Immature natural killer cell (primary cell): Measurements from ENCODE around the gene HECW1. TPM values are rescaled to one million over a fixed set of nuclear protein-coding genes. Genes with fewer than 3 reads are reported as not detected.

Source experiments
- DNase-seq, 3 donors: peaks; one replicate each; pipeline ENCODE4 v3.0.0; 2022; ENCODE audit warnings: mixed read lengths in 1 of 3
- H3K27ac Mint-ChIP-seq, 6 donors: one replicate each; pipeline ENCODE4 v1.8.0; 2020; ENCODE audit warnings: mixed read lengths in 6 of 6, mild to moderate bottlenecking in 5 of 6, inconsistent platforms in 4 of 6, moderate library complexity in 3 of 6
- H3K27me3 Mint-ChIP-seq, 3 donors: one replicate each; pipeline ENCODE4 v1.8.0; 2020 to 2021; ENCODE audit warnings: low read depth in 3 of 3, mild to moderate bottlenecking in 3 of 3, mixed read lengths in 3 of 3, moderate library complexity in 3 of 3, inconsistent platforms in 1 of 3
- H3K36me3 Mint-ChIP-seq, 3 donors: one replicate each; pipeline ENCODE4 v1.8.0; 2020; ENCODE audit warnings: mixed read lengths in 3 of 3, inconsistent platforms in 2 of 3, mild to moderate bottlenecking in 2 of 3
- H3K4me1 Mint-ChIP-seq, 2 donors: one replicate each; pipeline ENCODE4 v1.8.0; 2020; ENCODE audit warnings: inconsistent platforms in 2 of 2, mild to moderate bottlenecking in 2 of 2, mixed read lengths in 2 of 2, moderate library complexity in 1 of 2
- H3K4me3 Mint-ChIP-seq, 5 donors: one replicate each; pipeline ENCODE4 v1.8.0; 2020; ENCODE audit warnings: mild to moderate bottlenecking in 5 of 5, mixed read lengths in 5 of 5, inconsistent platforms in 3 of 5, moderate library complexity in 3 of 5
- H3K9me3 Mint-ChIP-seq, 6 donors: one replicate each; pipeline ENCODE4 v1.8.0; 2020; ENCODE audit warnings: mild to moderate bottlenecking in 6 of 6, mixed read lengths in 6 of 6, inconsistent platforms in 4 of 6, moderate library complexity in 3 of 6
- polyA plus RNA-seq, 3 donors: library from polyadenylated mRNA; unstranded; fragments of 300-500 nt; fragmentation: Illumina TruSeq; gene quantifications; one replicate each; pipeline ENCODE4 v1.2.3, GENCODE V29; 2021

HECW1 gene
- polyA plus RNA-seq, 3 donors from 2014 or later: not detected

- Mint-ChIP-seq H3K36me3 (no peaks in the 10 kb centered on the region), H3K27me3 (peaks cover 2 to 7% (median 5%) of the 10 kb centered on the region in 3 donors), H3K4me1 (peaks cover 0 to 4% of the 10 kb centered on the region in 2 donors), H3K4me3 (no peak overlapping the region), H3K27ac (no peak overlapping the region), H3K9me3 (no peaks in the 10 kb centered on the region)
- no peak for DNase-seq
Observed at GRCh38 chr7:43458330-43459018, 346.0 kb downstream of the HECW1 start.

- Mint-ChIP-seq H3K36me3 (no peaks in the 10 kb centered on the region), H3K27ac (no peak overlapping the region), H3K9me3 (no peaks in the 10 kb centered on the region), H3K4me1 (peaks cover 0 to 4% of the 10 kb centered on the region in 2 donors), H3K4me3 (no peak overlapping the region), H3K27me3 (peaks cover 2 to 7% (median 5%) of the 10 kb centered on the region in 3 donors)
- no peak for DNase-seq
Observed at GRCh38 chr7:43459019-43459337, 346.5 kb downstream of the HECW1 start.

DNA sequence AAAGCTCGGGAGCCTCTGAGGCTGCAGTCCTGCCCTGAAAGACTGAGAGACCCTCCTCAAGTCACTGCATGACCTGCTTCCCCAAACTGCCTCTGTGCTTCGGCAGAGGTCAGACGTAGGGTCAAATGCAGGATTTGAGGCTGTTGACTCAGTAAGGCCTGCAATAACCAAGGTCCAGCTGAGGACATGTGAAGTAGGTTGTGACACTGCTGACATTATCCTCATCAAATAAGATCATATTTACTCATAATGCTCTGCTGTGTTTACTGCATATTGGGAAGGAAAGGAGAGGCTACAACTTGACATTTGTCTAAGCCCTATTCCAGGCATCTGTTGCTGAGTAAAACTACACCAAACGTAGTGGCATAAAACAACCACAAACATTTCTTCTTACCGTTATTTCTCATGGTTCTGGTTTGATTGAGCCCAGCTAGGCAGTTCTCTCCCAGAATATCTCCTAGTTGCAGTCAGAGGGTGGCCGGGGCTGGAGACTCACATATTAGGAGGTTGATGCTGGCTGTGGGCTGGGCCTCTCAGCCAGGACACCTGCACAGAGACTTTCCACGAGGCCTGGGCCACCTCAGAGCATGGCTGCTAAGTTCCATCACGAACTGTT lies 348.4 kb downstream of the HECW1 start:
- Mint-ChIP-seq H3K4me3 (no peak overlapping the region), H3K4me1 (no peaks in the 10 kb centered on the region), H3K27ac (no peak overlapping the region), H3K27me3 (peaks cover 2 to 11% (median 3%) of the 10 kb centered on the region in 3 donors), H3K9me3 (no peaks in the 10 kb centered on the region), H3K36me3 (no peaks in the 10 kb centered on the region)
- DNase-seq: no peak

GRCh38 chr7:43461349-43462024 lies 349.0 kb downstream of the HECW1 start:
- Mint-ChIP-seq H3K36me3 (no peaks in the 10 kb centered on the region), H3K4me1 (no peaks in the 10 kb centered on the region), H3K4me3 (no peak overlapping the region), H3K9me3 (no peaks in the 10 kb centered on the region), H3K27ac (no peak overlapping the region), H3K27me3 (peaks cover 2 to 11% (median 3%) of the 10 kb centered on the region in 3 donors)
- DNase-seq: no peak

GRCh38 chr7:43462836-43463235 lies 350.4 kb downstream of the HECW1 start:
- H3K9me3 Mint-ChIP-seq: no peaks in the 10 kb centered on the region
- H3K27me3 Mint-ChIP-seq: peaks cover 3 to 11% (median 4%) of the 10 kb centered on the region in 3 donors
- no peak overlapping the region for H3K4me3 Mint-ChIP-seq
- H3K27ac Mint-ChIP-seq: no peak overlapping the region
- H3K36me3 Mint-ChIP-seq: no peaks in the 10 kb centered on the region
- no peak for DNase-seq
- H3K4me1 Mint-ChIP-seq: no peaks in the 10 kb centered on the region

GRCh38 chr7:43463401-43463980 lies 351.0 kb downstream of the HECW1 start:
- no peak overlapping the region for H3K27ac Mint-ChIP-seq
- peaks cover 3 to 9% (median 4%) of the 10 kb centered on the region in 3 donors for H3K27me3 Mint-ChIP-seq

GRCh38 chr7:43465581-43466554 lies 353.4 kb downstream of the HECW1 start:
- H3K27ac Mint-ChIP-seq: no peak overlapping the region
- H3K4me3 Mint-ChIP-seq: no peak overlapping the region
- no peak for DNase-seq
- no peaks in the 10 kb centered on the region for H3K36me3 Mint-ChIP-seq
- no peaks in the 10 kb centered on the region for H3K4me1 Mint-ChIP-seq
- no peaks in the 10 kb centered on the region for H3K9me3 Mint-ChIP-seq
- H3K27me3 Mint-ChIP-seq: peaks cover 2 to 14% (median 2%) of the 10 kb centered on the region in 3 donors

More at GRCh38 chr7:43463401-43463980, 351.0 kb downstream of the HECW1 start:
- H3K4me3 Mint-ChIP-seq: no peak overlapping the region
- H3K36me3 Mint-ChIP-seq: no peaks in the 10 kb centered on the region
- no peak for DNase-seq
- H3K4me1 Mint-ChIP-seq: no peaks in the 10 kb centered on the region
- H3K9me3 Mint-ChIP-seq: no peaks in the 10 kb centered on the region

GRCh38 chr7:43467406-43467805 lies 355.0 kb downstream of the HECW1 start:
- Mint-ChIP-seq H3K27ac (no peak overlapping the region), H3K9me3 (no peaks in the 10 kb centered on the region), H3K36me3 (no peaks in the 10 kb centered on the region), H3K4me1 (no peaks in the 10 kb centered on the region), H3K27me3 (peaks cover 2 to 13% (median 2%) of the 10 kb centered on the region in 3 donors), H3K4me3 (no peak overlapping the region)
- DNase-seq: no peak

DNA sequence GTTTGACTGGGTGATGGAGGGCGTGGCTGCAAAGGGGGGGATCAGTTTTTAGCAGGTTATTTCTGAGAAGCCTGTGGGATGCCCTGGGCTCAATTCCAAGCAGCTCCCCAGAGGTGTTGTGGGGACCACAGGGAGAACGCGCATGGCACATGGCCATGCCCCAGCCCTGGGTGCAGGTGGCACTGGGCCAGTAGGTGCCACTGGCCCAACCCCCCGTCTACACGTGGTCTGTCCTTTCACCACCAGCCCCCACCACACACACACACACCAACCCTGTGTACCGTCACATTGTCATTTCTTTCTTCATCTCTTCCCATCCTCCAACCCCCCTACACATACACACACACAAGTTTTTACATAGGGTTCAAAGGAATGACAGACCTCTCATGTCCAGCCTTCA lies 355.4 kb downstream of the HECW1 start:
- H3K4me1 Mint-ChIP-seq: no peaks in the 10 kb centered on the region
- H3K27me3 Mint-ChIP-seq: peaks cover 0 to 15% (median 2%) of the 10 kb centered on the region in 3 donors
- no peaks in the 10 kb centered on the region for H3K36me3 Mint-ChIP-seq
- DNase-seq: no peak
- no peak overlapping the region for H3K27ac Mint-ChIP-seq
- no peak overlapping the region for H3K4me3 Mint-ChIP-seq
- H3K9me3 Mint-ChIP-seq: no peaks in the 10 kb centered on the region

- H3K27ac Mint-ChIP-seq: no peak overlapping the region
- peaks cover 0 to 22% (median 2%) of the 10 kb centered on the region in 3 donors for H3K27me3 Mint-ChIP-seq
- no peaks in the 10 kb centered on the region for H3K36me3 Mint-ChIP-seq
- no peak for DNase-seq
- H3K4me1 Mint-ChIP-seq: no peaks in the 10 kb centered on the region
- no peak overlapping the region for H3K4me3 Mint-ChIP-seq
- H3K9me3 Mint-ChIP-seq: no peaks in the 10 kb centered on the region
Observed at GRCh38 chr7:43469051-43469450, 356.6 kb downstream of the HECW1 start.

- Mint-ChIP-seq H3K27ac (no peak overlapping the region), H3K27me3 (peaks cover 0 to 22% (median 2%) of the 10 kb centered on the region in 3 donors), H3K36me3 (no peaks in the 10 kb centered on the region), H3K4me3 (no peak overlapping the region), H3K9me3 (no peaks in the 10 kb centered on the region), H3K4me1 (no peaks in the 10 kb centered on the region)
- DNase-seq: no peak
Observed at GRCh38 chr7:43470110-43470509, 357.7 kb downstream of the HECW1 start.

GRCh38 chr7:43475983-43476382 lies 363.5 kb downstream of the HECW1 start:
- DNase-seq: no peak
- H3K4me1 Mint-ChIP-seq: no peaks in the 10 kb centered on the region
- no peaks in the 10 kb centered on the region for H3K9me3 Mint-ChIP-seq
- no peak overlapping the region for H3K27ac Mint-ChIP-seq
- H3K4me3 Mint-ChIP-seq: no peak overlapping the region
- H3K27me3 Mint-ChIP-seq: peaks cover 0 to 14% (median 4%) of the 10 kb centered on the region in 3 donors
- no peaks in the 10 kb centered on the region for H3K36me3 Mint-ChIP-seq

DNA sequence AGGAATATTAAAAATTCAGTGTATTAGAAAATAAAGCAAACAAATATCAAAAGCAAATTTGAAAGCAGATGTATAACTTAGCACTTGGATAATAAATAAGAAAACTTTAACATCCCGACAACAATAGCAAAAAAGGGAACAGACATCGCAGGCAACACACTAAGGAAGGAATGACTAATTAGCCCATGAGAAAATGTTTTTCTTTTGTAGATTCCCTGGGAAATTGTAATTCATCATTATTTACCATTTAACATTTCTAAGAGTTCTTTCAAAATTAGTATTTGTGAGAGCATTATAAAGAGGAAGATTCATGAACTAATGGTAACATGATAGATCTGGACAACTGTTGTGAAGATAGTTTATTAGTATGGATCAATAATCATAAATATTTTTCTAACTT lies 364.4 kb downstream of the HECW1 start:
- Mint-ChIP-seq H3K4me1 (no peaks in the 10 kb centered on the region), H3K9me3 (no peaks in the 10 kb centered on the region), H3K27me3 (peaks cover 0 to 13% (median 4%) of the 10 kb centered on the region in 3 donors), H3K36me3 (no peaks in the 10 kb centered on the region), H3K4me3 (no peak overlapping the region), H3K27ac (no peak overlapping the region)
- DNase-seq: no peak
